Stimulated activated CD8-positive, alpha-beta memory T cell treated with anti-CD3 and anti-CD28 coated beads, Interleukin-4, amount 100 ng/mL, for 24 hours (primary cell): ENCODE results near the gene PRIMA1.

Source experiments
- DNase-seq: peaks from one replicate; pipeline ENCODE4 v3.0.0-alpha.2; 2020; ENCODE audit warnings: low read depth

Gene PRIMA1

DNA sequence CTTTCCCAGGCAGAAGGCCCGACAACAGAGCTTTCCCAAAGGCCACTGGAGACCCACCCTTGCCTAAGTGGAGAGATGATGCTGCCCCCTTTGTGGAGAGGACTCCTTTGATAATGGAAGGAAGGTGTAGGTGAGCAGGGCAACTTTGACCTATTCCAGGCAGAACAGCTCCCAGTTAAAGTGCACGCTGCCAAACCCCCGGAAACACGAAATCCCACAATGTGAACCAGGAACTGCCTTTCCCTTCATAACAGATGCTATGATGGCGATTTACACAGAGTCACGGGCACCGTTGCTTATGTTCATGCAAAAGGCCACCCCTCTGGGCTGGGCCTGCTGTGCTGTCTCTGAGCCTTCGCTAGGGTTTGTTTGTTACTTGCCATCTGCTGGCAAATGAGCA lies 34.6 kb downstream of the PRIMA1 start:
- DNase-seq, result no peak

DNA sequence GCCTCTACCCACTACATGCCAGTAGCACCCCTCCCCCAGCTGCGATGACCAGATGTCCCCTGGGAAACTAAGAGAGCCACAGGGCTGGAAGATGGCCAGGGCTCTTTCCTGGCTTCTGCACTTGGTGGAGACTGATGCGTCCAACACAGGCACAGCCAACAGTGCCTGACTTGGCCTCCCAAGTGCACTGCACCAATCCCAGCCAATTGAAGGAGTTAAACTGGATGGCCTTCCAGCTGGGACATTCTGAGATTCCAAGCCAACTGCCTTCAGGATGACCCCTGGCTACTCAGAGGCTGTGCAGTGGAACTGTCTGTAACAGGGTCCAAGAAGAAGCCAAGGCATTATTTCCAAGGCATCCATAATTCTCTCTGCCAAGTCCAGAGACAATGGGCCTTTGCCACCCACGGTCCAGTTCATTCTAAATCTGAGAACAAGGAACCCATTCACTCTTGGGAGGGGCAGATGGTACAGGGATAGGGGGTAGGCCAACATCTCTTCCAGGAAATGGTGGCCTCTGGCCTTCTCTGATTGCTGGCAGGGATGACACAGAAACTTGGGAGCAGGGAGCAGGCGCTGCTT lies 35.2 kb downstream of the PRIMA1 start:
- no peak for DNase-seq

DNA sequence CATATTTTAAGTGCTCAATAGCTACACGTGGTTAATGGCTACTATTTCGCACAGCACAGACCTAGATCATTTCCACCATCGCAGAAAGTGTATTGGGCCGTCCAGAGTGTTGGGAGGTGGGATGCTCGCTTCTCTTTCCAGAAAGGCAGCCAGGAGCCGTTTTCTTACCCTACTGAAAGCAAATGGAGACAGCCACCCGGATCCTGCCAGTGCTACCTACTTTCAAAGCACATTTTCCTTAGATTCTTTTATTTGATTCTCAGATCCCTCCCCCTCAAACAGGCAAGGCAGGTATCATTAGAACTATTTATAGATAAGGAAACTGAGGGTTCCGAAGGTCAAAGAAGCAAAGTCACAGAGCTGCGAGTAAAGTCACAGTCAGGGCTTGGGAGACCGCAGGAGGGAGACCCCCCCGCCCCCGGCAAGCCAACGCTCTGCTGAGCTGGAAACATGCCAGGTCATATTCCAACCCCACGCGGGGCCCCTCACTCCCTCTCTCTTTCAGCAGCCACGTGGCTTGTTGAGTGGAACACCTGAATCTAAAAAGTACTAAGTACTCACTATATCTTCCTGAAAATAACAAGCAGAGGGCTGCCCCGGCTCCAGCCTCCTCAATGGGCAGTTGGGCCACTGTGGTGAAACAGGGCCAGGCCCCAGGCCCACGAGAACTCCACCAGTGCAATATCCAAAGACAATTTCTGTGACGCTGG lies 36.2 kb downstream of the PRIMA1 start:
- no peak for DNase-seq

DNA sequence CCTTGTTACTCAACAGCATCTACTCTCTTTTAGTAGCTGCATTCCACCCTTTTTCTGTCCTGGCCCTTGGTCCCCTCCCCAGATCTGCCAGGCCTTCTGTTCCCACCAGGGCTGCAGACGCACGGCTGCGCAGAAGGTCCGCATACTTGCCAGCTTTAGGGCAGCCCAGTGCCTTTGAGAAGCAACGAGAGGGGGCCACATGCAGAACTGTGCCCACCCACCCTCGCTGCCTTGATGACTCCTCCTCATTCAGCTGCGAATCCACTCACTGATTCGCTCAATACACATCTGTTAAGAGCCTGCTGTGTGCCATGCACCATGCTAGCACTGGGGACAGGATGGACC lies 39.2 kb downstream of the PRIMA1 start:
- DNase-seq, result no peak

DNA sequence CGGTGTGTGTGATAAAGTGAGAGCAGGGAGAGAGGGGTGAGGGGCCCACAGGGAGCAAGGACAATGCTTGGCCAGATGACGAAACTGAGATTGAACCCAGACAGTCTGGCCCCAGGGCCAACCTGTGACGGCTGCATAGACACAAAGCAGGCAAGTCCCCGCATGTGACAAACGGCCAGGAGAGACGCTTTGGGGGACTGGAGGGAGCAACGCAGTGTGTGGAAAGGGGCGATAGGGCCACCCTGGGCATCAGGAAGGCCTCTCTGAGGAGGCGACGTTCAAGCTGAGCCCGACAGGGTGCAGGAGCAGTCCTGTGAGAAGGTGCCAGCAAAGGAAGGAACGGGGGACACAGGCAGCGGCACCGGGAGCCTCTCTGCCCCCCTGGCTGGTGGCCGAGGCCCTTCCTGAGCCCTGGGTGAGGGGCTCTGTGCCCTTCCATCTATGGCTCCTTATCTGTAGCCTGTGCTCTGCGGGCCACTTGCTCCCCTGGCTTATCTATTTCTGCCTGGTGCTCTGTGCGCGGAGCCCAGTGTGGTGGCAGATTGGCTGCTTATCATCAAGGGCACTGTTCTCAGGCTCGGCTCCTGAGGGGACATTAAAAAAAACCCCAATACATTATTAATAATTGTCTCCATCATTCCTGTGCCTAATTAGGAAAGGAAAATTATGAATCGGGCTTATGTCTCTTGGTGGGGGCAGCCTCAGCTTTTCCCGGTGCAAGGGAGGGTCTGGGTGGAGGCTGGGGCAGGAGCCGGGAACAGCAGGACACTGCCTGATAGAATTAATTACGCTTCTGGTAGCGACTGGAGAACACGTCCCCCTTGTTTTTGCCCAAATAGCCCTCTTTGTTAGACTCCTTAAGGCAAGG lies 39.8 kb downstream of the PRIMA1 start:
- no peak for DNase-seq

DNA sequence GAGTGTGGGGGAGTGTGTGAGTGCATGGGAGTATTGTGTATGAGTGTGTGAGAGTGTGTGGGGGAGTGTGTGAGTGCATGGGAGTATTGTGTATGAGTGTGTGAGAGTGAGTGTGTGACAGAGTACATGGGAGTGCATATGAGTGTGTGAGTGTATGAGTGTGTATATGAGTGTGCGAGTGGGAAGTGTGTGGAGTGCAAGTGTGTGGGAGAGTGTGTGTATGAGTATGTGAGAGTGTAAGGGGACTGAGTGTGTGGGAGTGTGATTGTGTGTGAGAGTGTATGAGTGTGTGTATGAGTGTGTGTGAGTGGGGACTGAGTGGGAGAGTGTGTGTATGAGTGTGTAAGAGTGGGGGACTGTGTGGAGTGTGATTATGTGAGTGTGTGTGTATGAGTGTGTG lies 40.7 kb downstream of the PRIMA1 start:
- no peak for DNase-seq

DNA sequence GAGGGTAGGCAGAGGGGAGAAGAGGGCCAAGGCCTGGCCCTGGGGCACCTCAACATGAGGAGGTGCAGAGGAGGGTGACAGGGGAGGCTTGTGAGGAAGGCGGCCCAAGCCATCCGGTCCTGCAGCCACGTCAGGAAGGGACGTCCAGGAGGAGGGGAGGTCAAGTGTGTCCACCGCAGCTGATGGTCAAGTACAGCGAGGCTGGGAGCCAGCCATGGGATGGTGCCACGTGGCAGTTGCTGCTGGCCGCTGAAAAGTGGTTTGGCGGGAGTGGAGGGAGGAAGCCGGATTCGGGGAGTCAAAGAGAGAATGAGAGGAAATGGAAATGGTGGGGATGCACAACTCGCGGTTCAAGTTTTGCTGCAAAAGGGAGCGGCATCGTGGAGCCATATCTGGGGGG lies 41.2 kb downstream of the PRIMA1 start:
- DNase-seq, result no peak

DNA sequence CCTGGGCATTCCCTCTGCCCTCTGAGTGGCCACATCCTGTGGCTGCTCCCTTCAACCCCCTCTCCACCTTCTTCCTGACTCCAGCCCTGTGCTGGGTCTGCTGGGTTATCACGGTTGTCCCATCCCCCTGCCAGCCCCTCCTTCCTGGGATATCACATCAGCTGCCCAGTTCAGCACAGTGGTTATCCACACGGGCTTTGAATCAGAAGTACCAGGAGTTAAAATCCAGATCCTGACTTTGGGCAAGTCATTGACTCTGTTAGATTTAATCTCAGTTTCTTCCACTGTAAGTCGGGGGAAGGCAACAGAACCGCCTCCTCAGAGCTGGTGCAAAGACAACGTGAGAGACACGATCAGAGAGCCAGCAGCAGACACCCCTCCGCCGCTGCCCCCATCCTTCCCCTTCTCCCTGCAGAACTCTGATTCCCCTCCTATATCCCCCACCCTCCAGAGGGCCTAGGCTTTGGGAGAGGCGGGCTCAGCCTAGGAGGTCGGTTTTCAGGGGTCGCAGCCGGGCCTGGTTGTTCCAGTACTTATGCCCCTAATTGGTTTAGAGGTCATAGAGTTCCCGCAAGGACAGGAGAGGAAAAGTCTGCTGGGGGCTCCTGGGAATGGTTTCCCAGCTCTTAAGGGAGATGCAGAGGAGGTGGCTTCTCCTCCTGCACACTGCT lies 42.5 kb downstream of the PRIMA1 start:
- no peak for DNase-seq

DNA sequence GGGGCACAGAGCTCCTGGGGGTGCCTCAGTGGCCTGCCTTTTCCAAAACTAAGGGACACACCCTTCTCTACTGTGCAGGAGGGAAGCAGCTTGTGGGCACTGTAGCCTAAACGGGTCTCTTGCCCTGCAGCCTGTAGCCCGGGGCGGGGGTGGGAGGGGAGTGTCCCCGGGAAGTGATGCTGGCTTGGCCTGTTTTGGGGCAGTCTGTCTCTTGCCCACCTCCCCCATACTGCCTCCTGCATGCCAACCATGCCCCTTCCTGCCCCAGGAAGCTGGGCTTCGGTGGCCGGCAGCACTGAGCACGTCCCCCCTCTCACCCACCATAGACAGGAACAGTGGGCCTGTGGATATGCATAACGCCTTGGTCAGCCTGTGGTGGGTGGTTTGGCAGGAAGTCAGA lies 43.4 kb downstream of the PRIMA1 start:
- DNase-seq, result no peak

DNA sequence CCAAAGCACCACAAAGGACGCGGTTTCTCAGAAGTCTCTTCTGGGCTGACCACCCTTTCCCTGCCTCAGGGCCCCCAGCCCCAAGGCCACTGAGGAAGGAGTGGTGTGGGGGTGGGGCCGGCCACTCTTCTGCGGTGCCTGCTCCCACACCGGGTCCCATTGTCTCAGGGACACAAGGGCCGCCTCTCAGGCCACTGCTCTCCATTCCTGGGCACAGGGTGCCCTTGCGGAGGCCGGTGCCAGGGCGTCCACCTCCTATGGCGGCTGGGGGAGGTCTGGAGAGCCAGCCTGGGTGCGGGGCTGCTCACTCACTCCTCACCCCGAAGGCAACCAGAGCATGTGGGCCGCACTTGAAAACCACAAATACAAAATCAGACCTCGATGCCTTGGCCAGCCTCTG lies 44.1 kb downstream of the PRIMA1 start:
- no peak for DNase-seq

DNA sequence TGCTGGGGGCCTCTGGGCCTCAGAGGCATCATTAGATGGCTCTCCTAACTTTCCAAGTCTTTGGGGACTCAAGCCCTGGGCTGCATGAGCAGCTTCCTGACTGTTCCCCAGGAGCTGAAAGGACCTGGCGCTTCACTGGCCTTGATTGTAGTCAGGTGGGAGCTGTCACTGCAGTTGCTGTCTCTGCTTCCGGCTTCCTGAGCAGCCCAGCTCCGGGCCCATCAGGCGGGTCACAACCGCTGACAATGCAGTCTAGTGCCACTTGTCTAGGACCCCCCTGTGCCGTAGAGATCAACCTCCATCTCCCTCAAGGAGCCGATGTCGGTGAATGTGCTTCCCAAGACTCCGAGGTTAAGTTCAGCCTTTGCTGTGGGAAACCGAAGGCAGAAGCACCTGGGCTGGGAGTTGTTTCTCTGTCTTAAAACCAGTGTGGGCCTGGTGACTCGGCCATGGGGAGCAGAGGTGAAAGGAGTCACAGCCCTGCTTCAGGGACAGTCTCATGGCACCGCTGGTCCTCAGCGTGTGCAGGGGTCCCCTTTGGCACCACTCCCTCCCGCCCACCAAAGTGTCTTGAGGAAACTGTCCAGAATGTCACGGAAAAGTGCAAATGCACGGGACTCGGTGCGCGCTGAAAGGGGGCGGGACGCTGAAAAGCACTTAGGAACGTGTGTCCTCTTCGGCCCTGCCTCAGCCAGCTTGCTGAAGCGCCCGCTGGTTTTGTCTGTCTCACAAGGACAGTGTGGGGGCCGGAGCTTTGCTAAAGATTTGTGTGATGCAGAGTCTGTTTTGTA lies 44.8 kb downstream of the PRIMA1 start:
- DNase-seq, result no peak

DNA sequence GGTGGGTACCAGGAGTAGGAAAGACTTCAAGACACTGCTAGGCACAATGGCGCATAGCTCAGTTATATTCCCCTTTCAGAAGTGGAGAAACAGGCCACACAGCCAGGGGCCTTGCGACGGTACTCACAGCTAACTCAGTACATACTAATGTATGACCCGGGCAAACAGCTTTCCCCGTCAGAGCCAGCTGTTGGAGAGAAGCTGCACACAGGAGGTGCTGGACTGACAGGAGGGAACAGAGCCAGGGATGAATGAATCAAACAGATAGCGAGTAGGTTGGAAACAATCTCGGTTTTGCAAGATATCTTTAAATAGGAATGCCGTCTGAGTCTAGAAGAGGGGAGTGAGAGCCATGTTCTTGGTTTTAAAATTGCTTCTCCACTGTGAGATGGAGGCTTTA lies 45.5 kb downstream of the PRIMA1 start:
- no peak for DNase-seq

DNA sequence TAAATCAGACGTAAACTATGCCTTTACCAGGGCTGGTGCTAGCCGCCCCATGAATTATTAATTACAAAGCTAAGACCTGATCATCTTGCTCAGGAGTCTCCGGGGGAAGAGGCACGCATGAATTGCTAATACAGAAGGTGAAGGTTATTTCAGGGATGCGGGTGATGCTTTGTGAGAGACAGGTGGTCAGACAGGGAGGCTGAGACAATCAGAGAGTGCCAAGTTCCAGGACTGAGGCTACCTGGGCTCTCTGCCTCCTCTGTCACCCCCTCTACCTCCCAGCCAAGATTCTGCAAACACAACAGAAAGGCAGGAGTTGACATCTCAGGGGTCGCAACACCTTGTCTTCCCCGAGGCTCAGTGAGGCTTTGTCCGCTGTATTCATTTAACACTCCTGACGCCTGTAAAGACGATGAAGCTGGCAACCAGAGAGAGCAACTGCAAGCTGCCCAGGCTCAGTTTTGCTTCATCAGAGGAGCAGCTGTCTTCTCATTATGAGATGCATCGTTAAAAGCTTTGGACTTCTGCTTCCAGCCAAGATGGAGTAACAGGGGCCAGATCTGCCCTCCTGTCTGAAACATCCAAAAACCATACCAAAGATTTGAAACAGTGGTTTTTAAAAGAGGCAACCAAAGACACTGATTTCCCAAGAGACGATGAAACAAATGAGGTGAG lies 46.6 kb downstream of the PRIMA1 start:
- no peak for DNase-seq

DNA sequence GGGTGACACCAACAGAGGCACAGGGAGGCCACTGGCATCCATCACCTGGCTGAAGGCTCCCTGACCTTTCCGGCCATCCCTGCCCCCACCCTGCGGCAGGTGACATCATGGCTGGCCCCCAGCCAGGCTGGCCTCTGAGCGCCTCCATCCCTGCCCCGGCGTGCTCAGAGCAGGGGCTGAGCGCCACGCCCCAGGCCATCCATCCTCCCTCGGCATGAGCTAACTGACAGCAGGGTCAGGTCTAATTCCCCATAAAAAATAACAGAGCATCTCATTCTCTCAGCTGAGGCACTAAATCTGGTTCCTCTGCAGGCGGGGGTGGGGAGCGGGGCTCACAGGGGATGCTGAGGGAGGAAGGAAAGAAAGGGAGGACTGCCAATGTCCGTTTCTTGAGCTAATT lies 50.7 kb downstream of the PRIMA1 start:
- DNase-seq, result no peak

DNA sequence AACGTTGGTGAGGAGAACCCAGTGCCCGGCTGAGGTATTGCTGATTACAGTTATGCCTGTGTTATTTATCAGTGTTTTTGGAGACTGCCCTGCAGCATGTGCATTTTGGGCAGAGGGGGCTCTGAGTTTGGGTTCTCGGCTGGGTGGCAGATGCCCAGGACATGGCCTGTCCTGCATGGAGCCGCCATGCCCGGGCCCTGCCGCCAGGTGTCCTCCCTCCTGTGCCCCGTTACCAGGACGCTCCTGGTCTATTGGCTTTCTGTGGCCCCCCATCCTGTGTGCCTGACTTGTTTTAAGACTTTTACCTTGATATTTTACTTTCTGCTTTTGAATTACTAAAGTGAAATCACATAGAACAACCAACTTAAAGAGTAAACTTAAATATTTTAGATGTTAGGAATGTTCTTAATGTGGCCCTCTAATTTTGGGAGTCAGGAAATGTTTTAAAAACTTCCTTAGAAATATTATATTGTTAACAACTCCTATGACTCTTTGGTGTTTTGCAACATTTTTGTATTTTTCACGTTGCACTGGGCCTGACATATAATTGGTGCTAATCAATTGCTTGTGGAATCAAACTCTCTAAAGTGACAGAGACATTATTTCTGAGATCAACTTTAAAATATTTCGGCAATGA lies 51.8 kb downstream of the PRIMA1 start:
- DNase-seq, result no peak

DNA sequence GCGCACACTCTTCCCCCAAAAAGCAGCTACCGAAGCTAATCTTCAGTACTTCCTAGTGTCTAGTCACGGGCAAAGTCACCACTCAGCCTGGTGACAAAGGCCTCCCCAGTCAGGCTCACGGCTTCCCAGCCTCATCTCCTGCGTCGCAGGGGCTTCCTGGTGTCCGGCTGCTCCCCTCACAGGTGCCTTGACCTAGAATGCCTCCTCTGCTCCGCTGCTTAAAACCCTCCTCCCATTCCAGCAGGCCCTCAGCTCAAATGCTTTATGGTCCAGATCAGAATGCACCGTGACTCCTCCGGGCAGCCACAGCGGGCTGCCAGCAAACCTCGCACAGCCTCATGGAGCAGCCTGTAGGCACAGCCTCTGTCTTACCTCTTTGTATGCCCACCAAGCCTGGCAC lies 53.1 kb downstream of the PRIMA1 start:
- DNase-seq, result no peak

DNA sequence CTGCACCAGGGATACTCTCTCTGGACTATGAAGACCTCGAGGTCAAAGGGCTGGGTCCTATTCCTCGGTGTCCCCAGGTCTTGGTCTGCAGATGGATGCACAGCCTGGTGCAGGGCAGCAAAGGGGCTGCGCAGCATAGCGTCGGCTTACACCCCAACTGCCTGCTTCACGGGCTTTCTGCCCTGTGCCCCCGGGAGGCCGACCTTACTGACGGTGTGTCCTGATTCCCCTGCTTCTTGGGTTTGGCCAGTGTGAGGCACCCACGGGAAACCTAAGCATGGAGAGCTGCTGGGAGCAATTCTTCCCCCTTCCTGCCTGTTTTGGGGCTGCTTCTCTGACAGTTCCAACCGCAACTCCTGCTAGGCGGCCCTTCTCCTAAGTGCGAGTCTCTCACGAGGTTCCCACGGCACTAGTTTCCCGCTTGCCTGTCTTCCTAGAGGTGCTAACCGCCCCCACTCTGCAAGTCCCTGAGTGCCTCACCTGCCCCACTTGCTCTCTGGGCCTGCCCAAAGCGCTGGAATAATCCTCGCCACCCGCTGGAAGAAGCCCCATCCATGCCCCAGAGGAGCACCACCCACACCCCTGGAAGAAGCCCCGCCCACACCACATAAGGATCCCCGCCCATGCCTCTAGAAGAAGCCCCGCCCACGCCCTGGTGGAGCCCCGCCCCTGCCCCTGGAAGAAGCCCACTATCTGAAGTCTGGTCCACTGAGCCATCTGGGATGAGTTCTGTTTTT lies 54.0 kb downstream of the PRIMA1 start:
- no peak for DNase-seq

DNA sequence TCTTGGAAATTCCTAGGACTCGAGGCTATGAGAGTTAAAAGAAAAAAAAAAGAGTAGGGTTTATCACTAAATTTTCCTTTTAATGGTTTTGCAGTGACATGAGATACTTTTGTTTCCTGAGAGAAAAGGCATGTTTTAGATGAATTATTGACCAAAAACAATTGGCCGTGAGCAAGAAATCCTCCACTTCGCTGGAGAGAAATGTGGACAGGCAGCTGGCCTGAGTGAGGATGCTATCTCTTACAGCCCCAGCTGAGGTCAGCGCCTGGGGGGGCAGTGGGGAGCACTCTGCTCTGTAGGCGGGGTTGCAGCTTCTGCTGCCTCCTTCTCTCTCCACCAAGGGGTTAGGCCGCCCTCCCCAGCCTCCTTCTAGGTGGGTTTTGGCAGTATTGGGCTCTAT lies 54.7 kb downstream of the PRIMA1 start:
- DNase-seq, result no peak

DNA sequence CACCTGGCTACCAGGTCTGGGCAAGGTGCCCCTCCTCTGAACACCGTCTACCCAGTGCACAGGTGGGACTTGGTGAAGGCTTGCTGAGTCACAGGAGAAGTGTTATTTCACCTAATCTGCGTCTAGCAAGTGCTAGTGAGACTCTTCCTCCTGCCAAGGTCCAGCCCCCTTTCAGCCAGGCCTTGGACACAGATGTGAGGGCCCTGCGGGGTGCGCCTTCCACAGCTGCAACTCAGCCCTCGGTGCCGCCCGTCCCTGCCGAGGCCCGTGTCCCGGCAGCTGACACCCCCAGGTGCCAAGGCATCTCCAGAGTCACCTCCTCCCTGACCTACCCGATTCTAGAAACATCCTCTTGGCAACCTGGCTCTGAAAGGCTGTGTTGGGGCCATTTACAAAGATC lies 55.1 kb downstream of the PRIMA1 start:
- DNase-seq, result no peak

DNA sequence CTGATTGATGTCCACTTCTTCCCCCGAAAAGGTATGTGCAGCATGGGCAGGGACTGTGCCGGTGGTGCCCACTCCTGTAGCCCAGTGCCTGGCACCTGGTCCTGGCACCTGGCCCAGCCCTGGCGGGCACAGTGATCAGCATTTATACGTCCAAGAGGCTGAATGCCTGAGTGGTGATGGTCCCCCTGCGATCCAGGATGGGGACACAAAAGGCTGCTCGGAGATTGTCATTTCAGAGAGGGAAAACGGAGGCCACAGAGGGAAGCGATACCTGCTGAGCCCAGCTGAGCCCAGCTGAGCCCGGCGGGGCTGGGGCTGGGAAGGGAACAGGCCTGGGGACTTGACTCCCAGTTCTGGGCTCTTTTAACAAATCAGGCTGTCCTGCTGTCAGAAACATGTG lies 55.8 kb downstream of the PRIMA1 start:
- no peak for DNase-seq
